Astrocyte of the cerebellum (primary cell): ENCODE results near the gene ZNF536.

Experiments
- DNase-seq: peaks from one replicate; pipeline ENCODE4 v3.0.0-alpha.2; 2011; ENCODE audit warnings: low read depth
- H3K4me3 ChIP-seq: 2 replicates; pipeline ENCODE4 v1.5.1; 2011; ENCODE audit warnings: mild to moderate bottlenecking, low read depth, low read length, moderate library complexity
- in situ Hi-C: cut with HindIII; loops from 2 replicates; pipeline ENCODE4 v1.10.0; 2017; ENCODE audit warnings: low sequenced_read_pairs
- TF ChIP-seq, protein P1 (sequence below): IDR thresholded peaks from 2 replicates; pipeline ENCODE4 v1.5.1; 2012; ENCODE audit warnings: low read length, low read depth, moderate library complexity, mild to moderate bottlenecking; ENCODE audit errors: missing control alignments

Gene ZNF536

GRCh38 chr19:30521937-30522336 is 149.8 kb downstream of the ZNF536 start:
- TF ChIP-seq, protein P1, sequence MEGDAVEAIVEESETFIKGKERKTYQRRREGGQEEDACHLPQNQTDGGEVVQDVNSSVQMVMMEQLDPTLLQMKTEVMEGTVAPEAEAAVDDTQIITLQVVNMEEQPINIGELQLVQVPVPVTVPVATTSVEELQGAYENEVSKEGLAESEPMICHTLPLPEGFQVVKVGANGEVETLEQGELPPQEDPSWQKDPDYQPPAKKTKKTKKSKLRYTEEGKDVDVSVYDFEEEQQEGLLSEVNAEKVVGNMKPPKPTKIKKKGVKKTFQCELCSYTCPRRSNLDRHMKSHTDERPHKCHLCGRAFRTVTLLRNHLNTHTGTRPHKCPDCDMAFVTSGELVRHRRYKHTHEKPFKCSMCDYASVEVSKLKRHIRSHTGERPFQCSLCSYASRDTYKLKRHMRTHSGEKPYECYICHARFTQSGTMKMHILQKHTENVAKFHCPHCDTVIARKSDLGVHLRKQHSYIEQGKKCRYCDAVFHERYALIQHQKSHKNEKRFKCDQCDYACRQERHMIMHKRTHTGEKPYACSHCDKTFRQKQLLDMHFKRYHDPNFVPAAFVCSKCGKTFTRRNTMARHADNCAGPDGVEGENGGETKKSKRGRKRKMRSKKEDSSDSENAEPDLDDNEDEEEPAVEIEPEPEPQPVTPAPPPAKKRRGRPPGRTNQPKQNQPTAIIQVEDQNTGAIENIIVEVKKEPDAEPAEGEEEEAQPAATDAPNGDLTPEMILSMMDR = no peak
- H3K4me3 ChIP-seq = no peak overlapping the region
- no peak for DNase-seq
- in situ Hi-C loops = no loop called here

- DNase-seq = no peak
- no peak overlapping the region for H3K4me3 ChIP-seq
- TF ChIP-seq, protein P1 = no peak
- in situ Hi-C loops = no loop called here
These were observed 150.2 kb downstream of the ZNF536 start for GRCh38 chr19:30522341-30522740.

DNA sequence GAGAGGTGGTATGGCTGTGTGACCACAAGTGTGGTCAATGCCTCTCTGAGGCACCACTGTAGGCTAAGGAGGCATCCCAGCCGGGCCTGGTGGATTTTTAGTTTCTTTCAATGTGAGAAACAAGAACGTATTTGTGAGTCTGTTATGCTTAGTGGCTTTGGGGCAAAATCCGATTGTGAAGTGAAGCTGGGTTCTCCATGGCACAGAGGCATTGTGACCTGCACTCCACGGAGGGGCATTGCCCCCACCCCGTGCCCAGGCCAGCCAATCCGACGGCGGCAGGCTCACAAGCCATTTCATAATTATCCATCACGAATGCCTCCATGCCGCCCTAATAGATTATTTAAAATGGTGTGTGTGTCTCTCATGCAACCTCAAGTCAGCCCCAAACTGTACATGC is 151.6 kb downstream of the ZNF536 start:
- no peak overlapping the region for H3K4me3 ChIP-seq
- in situ Hi-C loops = no loop called here
- TF ChIP-seq, protein P1 = no peak
- no peak for DNase-seq

- in situ Hi-C loops = no loop called here
- no peak for DNase-seq
- TF ChIP-seq, protein P1 = no peak
- H3K4me3 ChIP-seq = no peak overlapping the region
These were observed 153.2 kb downstream of the ZNF536 start for GRCh38 chr19:30525383-30525782.

GRCh38 chr19:30528919-30529318 is 156.7 kb downstream of the ZNF536 start:
- in situ Hi-C loops = no loop called here
- no peak for DNase-seq
- TF ChIP-seq, protein P1 = no peak
- no peak overlapping the region for H3K4me3 ChIP-seq

DNA sequence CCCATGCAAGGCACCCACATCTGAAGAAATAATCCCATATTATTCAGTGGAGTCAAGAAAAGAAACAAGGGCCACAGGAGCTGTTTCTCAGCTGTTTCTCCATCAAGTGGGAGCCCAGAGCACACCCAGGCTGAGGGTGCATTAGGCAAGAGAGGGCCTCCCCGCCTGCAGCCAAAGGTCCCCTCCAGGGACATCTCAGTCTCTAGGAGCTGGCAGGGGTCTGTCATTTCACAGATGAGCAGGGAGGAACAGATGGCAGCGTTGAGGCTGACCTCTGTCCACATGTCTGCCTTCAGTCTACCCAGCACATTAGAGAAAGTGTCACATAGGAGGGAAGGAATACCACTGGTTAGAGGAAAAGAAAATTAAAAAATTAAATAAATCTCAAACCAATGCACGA is 157.7 kb downstream of the ZNF536 start:
- DNase-seq = no peak
- in situ Hi-C loops = no loop called here

More for the DNA sequence above, 157.7 kb downstream of the ZNF536 start:
- TF ChIP-seq, protein P1 = no peak
- no peak overlapping the region for H3K4me3 ChIP-seq
